Pancreas (tissue), 10 donors: ENCODE results near the gene NECTIN1. TPM values are rescaled to one million over a fixed set of nuclear protein-coding genes. Genes with fewer than 3 reads are reported as not detected.

Experiments
- ATAC-seq, 4 donors: fragments of 200-7000 bp; cut with Tn5 transposase; one replicate each; pipeline versions ENCODE4 v1.8.0 to v1.9.1; 2020; ENCODE audit warnings: mild to moderate bottlenecking in 4 of 4, moderate library complexity in 4 of 4
- DNase-seq, 6 donors: peaks; one replicate each; pipeline ENCODE4 v3.0.0-alpha.2; 2020
- FAIRE-seq: peaks from 2 replicates; lab custom pipeline; 2012; peaks lifted over from hg19 to GRCh38; lab: Jason Lieb, UNC
- H3K27ac ChIP-seq, 4 donors: fragments of 200-600 bp; sonication (generic); 1 replicate in 3 of 4; 2 replicates in 1 of 4; pipeline versions ENCODE4 v1.5.0 to v1.8.0; 2020
- H3K27me3 ChIP-seq, 4 donors: fragments of 200-600 bp; one replicate each; pipeline ENCODE4 v1.8.0; 2021
- H3K36me3 ChIP-seq, 3 donors: fragments of 200-600 bp; sonication (generic) in 1 of 3; one replicate each; pipeline versions ENCODE4 v1.5.0 to v1.8.0; 2020 to 2021
- H3K4me1 ChIP-seq, 3 donors: fragments of 200-600 bp; one replicate each; pipeline ENCODE4 v1.8.0; 2021
- H3K4me3 ChIP-seq, 4 donors: fragments of 200-600 bp; sonication (generic) in 2 of 4; one replicate each; pipeline versions ENCODE4 v1.5.0 to v1.8.0; 2020 to 2021
- H3K9me3 ChIP-seq, 4 donors: fragments of 200-600 bp; one replicate each; pipeline ENCODE4 v1.8.0; 2021
- WGBS, 2 donors: extraction: QIAGEN DNeasy Blood & Tissue Kit; methylation state at CpG; one replicate each; pipeline ENCODE4 v1.1.7; 2013; 5-methylcytosine and 5-hydroxymethylcytosine counted together
- intact Hi-C, 3 donors: fragments of 100-400 bp; cut with DNase I; formaldehyde crosslinking; loops; one replicate each; pipeline versions ENCODE4 v1.11.1 to v1.14.2; 2022
- polyA plus RNA-seq, 2 donors: library from polyadenylated mRNA; stranded (reverse); fragments of 200-250 nt; gene quantifications; one replicate each; pipeline ENCODE4 v1.2.3, GENCODE V29; 2013
- total RNA-seq, 6 donors: library from RNA; stranded (reverse); fragmentation: NEBNext Ultra II Directional in 4 of 6; extraction: Animal tissue kit (Norgen Biotek cat#: 25700) in 4 of 6; gene quantifications; one replicate each; pipeline versions ENCODE4 v1.2.1 to v1.2.4, GENCODE V29; 2021 to 2023
- TF ChIP-seq, protein P1 (sequence below), 4 donors: fragments of 200-600 bp; sonication (generic) in 3 of 4; IDR thresholded peaks; one replicate each; pipeline versions ENCODE4 v1.5.0 to v1.8.0; 2021; ENCODE audit warnings: antibody characterized with exemption in 4 of 4
- donor health status: healthy with polysubstance abuse.
- donor health status: DM: no; HTN: no; CAD: no; lungs with moderate emphysema.
- donor health status: DM: no; HTN: no; CAD: no.
- donor health status: control.
- donor health status: control.
- donor health status: Bipolar disorder and iron deficiency.
- donor health status: DM: yes; HTN: yes; CAD: no.
- donor health status: DM: no; HTN: no; CAD: no.
- donor health status: DM: no; HTN: no; CAD: no.
- donor health status: DM: yes; HTN: yes; CAD: no.

The NECTIN1 gene
- total and polyA plus RNA-seq, 8 donors, result 7.9 to 24.7 (median 19.0) TPM

GRCh38 chr11:119691701-119692539 is 37.1 kb downstream of the NECTIN1 start:
- peak in 1 of 4 donors; percentile 7 for ATAC-seq
- no peaks in the 10 kb centered on the region for H3K36me3 ChIP-seq
- H3K9me3 ChIP-seq, result no peaks in the 10 kb centered on the region
- TF ChIP-seq, protein P1, sequence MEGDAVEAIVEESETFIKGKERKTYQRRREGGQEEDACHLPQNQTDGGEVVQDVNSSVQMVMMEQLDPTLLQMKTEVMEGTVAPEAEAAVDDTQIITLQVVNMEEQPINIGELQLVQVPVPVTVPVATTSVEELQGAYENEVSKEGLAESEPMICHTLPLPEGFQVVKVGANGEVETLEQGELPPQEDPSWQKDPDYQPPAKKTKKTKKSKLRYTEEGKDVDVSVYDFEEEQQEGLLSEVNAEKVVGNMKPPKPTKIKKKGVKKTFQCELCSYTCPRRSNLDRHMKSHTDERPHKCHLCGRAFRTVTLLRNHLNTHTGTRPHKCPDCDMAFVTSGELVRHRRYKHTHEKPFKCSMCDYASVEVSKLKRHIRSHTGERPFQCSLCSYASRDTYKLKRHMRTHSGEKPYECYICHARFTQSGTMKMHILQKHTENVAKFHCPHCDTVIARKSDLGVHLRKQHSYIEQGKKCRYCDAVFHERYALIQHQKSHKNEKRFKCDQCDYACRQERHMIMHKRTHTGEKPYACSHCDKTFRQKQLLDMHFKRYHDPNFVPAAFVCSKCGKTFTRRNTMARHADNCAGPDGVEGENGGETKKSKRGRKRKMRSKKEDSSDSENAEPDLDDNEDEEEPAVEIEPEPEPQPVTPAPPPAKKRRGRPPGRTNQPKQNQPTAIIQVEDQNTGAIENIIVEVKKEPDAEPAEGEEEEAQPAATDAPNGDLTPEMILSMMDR (IDR thresholded peaks at IDR 0.05), result no peak
- DNase-seq, result no peak
- WGBS, 2 donors, result 86 to 89% methylated on average over 27 of the region's 27 CpGs
- intact Hi-C loops, result no loop called here
- no peaks in the 10 kb centered on the region for H3K27me3 ChIP-seq
- FAIRE-seq, result no peak
- no peak overlapping the region for H3K27ac ChIP-seq
- H3K4me3 ChIP-seq, result no peak overlapping the region
- H3K4me1 ChIP-seq, result peaks cover 4 to 8% (median 7%) of the 10 kb centered on the region in 3 donors

GRCh38 chr11:119691020-119691666 is 37.9 kb downstream of the NECTIN1 start:
- DNase-seq (no peak), FAIRE-seq (no peak), ATAC-seq (no peak)
- no peaks in the 10 kb centered on the region for H3K9me3 ChIP-seq
- TF ChIP-seq, protein P1 (IDR thresholded peaks at IDR 0.05), result no peak
- H3K27ac ChIP-seq, result no peak overlapping the region
- intact Hi-C loops, result no loop called here
- WGBS, 2 donors, result 78 to 84% methylated on average over 9 of the region's 9 CpGs
- H3K4me1 ChIP-seq, result peaks cover 4 to 8% (median 7%) of the 10 kb centered on the region in 3 donors
- H3K4me3 ChIP-seq, result no peak overlapping the region
- H3K27me3 ChIP-seq, result no peaks in the 10 kb centered on the region
- no peaks in the 10 kb centered on the region for H3K36me3 ChIP-seq

DNA sequence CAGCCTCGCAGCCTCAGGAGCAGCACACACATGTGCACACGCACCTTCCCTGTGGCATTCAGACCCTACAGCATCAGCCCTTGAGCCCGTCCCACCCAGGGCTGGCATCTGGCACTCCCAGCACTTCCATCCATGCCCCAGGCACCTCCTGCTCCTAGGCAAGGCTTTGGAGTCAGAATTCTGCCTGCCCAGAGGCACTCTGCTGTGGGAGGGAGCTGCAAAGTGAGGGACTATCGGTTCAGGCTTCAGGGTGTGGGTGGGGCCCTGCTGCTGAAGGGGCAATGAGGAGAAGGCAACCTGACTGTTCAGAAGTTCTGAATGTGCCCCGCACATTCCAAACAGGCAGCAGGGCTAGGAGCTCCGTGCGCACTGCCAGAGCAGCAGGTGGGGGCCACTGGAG is 39.7 kb downstream of the NECTIN1 start:
- no peaks in the 10 kb centered on the region for H3K9me3 ChIP-seq
- intact Hi-C loops, result no loop called here
- peaks cover 1 to 3% (median 3%) of the 10 kb centered on the region in 3 donors for H3K4me1 ChIP-seq
- no peaks in the 10 kb centered on the region for H3K27me3 ChIP-seq
- no peak for FAIRE-seq
- 86% methylated on average over 7 of the region's 7 CpGs for WGBS, 2 donors
- no peak for ATAC-seq
- DNase-seq, result no peak
- no peak overlapping the region for H3K27ac ChIP-seq
- H3K4me3 ChIP-seq, result no peak overlapping the region
- TF ChIP-seq, protein P1 (IDR thresholded peaks at IDR 0.05), result no peak
- no peaks in the 10 kb centered on the region for H3K36me3 ChIP-seq

DNA sequence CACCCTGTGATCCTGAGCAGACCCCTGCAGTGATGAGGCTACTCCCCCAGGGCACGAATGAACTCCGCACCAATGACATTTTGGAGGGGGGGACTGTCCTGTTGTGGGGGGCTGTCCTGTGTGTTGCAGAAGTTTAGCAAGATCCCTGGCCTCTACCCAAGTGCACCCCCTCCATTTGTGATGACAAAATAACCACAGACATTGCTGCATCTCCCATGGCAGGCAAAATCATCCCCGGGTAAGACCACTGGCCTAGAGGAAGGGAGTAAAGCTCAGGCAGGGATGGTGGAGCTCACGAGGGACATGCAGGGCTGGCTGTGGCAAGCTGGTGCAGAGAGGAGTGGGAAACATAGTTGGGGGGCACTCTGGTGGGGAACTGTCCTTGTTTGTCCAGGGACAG is 40.6 kb downstream of the NECTIN1 start:
- Histone ChIP-seq H3K36me3 (no peaks in the 10 kb centered on the region), H3K9me3 (no peaks in the 10 kb centered on the region), H3K27me3 (no peaks in the 10 kb centered on the region), H3K27ac (no peak overlapping the region), H3K4me1 (no peaks in the 10 kb centered on the region), H3K4me3 (no peak overlapping the region)
- intact Hi-C loops, result no loop called here
- DNase-seq, result no peak
- no peak for ATAC-seq
- FAIRE-seq, result no peak
- TF ChIP-seq, protein P1 (IDR thresholded peaks at IDR 0.05), result no peak
- WGBS, 2 donors, result 82 to 87% methylated on average over 4 of the region's 4 CpGs
